GM12801 (cell line): ENCODE results near the gene PRKD1.

Source experiments
- TF ChIP-seq, protein P1 (sequence below): IDR thresholded peaks from one replicate; pipeline ENCODE4 v1.5.1; 2011; ENCODE audit warnings: control low read depth; ENCODE audit not compliant: insufficient read length; ENCODE audit errors: extremely low read depth

Gene PRKD1

DNA sequence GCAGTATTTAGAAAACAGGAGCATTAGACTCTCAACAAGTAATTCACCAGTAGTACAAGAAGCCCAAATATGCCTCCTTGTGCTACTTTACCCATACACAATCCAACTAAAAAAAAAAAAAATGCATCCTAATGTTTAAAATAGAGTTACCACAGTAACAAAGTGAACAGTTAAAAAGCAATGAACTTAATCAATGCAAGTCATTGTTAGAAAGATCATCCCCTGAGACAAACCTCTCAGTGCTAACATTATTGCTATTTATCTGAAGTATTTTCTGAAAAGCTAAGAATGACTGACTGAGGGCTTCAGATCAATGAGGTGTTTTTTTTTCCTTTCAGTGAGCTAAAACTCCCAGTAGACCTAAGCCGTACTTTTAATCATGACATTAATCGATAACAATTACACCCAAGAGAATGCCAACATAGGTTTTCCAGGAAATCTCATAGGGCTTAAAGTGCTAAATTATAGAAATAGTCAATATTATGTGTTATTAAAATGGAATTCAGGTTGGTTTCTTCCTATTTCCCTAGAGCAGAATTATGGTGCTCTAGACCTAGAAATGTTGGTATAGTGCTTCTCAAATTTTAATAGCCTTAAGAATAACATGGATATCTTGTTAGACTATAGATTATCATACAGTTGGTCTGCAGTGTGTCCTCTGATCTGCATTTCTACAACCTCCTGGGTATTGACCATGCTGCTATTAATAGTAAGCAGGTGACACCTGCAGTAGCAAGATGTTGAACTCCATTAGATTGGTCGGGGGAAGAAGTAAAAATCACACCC, 123.0 kb downstream of the PRKD1 start:
- TF ChIP-seq, protein P1, sequence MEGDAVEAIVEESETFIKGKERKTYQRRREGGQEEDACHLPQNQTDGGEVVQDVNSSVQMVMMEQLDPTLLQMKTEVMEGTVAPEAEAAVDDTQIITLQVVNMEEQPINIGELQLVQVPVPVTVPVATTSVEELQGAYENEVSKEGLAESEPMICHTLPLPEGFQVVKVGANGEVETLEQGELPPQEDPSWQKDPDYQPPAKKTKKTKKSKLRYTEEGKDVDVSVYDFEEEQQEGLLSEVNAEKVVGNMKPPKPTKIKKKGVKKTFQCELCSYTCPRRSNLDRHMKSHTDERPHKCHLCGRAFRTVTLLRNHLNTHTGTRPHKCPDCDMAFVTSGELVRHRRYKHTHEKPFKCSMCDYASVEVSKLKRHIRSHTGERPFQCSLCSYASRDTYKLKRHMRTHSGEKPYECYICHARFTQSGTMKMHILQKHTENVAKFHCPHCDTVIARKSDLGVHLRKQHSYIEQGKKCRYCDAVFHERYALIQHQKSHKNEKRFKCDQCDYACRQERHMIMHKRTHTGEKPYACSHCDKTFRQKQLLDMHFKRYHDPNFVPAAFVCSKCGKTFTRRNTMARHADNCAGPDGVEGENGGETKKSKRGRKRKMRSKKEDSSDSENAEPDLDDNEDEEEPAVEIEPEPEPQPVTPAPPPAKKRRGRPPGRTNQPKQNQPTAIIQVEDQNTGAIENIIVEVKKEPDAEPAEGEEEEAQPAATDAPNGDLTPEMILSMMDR = no peak

DNA sequence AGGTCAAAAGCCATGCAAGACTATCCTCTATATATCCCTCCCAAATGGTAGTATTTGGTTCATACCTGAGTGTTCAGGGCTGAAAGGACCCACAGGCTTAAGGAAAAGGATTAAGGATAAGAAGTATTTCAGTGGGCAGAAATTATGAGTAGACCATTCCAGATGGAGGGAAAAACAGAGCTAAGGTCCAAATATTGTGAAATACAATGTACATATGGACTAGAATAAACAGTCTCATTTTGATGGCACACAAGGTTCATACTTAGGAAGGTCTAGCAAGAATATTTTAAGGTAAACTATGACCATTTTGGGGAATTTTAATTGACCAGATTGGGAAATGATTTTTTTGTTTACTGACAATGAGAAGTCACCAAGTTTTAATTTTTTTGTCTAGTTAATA, 124.6 kb downstream of the PRKD1 start:
- TF ChIP-seq, protein P1 = no peak

DNA sequence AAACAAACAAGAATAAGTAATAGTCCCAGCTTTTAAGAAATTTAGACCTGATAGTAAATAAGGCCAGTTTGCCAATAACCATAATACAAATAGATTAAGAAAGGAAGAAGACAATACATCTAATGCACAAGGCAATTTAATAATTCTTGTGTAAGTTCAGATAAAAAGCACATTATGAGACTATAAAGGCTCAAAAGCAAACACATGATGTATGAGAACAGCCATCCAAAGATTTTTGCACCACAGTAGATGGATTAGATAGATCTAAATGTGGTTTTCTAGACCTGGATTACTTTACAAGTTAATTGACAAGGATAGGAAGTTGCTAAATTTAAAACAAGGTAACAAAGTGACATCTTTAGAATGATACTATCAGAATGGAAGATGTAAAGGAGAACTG, 125.4 kb downstream of the PRKD1 start:
- TF ChIP-seq, protein P1 = no peak

DNA sequence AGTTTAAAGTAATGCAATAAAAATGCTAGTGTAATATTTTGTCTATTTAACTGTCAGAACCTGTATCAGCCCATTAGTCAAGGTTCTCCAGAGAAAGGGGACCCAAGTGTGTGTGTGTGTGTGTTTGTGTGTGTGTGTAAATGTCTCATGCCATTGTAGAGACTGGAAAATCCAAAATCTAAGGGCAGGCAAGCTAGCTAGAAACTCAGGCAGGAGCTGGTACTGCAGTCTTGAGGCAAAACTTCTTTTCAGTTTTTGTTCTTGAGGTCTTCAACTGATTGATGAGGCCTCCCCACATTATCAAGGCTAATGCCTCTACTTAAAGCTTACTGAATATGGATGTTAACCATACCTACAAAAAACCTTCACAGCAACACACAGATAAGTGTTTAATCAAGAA, 126.7 kb downstream of the PRKD1 start:
- TF ChIP-seq, protein P1 = no peak

DNA sequence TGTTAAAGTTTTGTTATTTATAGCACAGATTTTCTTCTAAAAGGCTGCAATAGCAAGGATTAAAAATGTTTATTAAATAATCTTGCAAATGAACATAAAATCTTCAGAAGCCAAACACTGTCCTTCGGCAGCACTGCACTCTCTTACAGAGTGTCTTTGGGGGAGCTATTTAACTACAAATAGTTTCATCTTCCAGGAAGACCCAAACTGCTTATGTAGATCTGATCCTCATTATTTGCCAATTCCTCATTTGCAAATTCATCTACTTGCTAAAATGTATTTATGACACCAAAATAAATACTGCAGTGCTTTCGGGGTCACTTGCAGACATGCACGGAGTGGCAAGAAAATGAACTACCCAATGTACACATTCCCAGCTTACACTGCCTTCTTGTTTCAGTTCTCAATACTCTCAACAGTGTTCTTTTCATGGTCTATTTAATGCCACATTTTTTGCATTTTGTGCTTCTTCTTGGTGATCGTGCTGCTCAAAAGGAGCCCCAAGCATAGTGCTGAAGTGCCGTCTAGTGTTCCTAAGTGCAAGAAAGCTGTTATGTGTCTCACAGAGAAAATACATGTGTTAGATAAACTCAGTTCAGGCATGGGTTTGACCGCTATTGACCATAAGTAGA, 128.1 kb downstream of the PRKD1 start:
- TF ChIP-seq, protein P1 = no peak

DNA sequence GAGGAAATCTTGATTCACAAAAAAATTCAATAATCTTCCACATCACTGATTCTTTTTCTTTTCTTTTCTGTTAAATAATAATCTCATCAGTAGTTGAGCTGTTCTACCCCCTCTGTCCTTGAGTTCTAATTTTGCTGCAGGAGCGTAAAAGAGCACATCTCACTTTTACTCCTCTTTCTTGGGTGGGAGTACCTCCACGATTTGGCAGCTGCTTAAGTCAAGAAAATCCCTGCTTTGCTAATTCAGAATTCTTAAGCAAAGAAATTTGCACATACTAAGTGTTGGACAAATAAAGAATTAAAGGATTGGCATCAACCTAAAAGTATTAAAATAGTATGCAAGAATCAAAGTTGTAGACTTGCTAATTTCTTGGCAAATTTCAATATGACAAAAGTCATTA, 128.8 kb downstream of the PRKD1 start:
- TF ChIP-seq, protein P1 = no peak

DNA sequence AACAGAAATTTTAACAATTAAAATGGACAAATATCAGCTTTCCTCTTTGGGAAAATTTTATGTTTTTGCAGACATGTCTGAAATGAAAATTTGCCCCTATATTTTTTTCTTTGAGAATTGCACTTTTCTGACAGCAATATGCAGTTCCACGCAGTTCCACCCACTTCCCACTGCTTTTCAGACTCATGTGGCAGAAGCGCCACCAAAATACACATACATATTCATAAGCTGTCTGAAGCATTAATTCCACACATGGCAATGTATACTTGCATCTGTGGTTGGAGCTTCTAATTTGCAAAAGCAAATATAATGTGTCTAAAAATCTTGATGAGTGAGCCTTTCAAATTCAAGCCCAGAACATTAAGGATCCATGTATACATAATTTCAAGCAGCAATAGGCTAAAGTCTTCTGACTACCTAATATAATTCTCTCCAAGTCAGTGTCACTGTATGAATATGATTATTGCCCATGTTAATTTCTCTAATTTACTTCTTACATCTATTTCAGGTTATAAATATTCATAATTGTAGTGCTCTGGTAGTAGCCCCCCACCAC, 129.5 kb downstream of the PRKD1 start:
- TF ChIP-seq, protein P1 = no peak
